ENCODE results near the gene IFIT3. TPM values are rescaled to one million over a fixed set of nuclear protein-coding genes. Genes with fewer than 3 reads are reported as not detected.

Gene IFIT3
- total and polyA plus RNA-seq, 2 of the 8 experiments (the other 6 are each of a cell fraction or from before 2014, with no cell fraction given), result 0.12 to 0.84 TPM

GRCh38 chr10:89283025-89283935 is 44.5 kb upstream of the IFIT3 start (continued):
- TF ChIP-seq GABPA (IDR thresholded peaks at IDR 0.05; ENCODE audit: borderline replicate concordance, insufficient read depth, low read length), result no peak
- no peak for TF ChIP-seq TBP (IDR thresholded peaks at IDR 0.05; ENCODE audit: low read depth, low read length)
- no peak for TF ChIP-seq CHD1 (IDR thresholded peaks at IDR 0.05; ENCODE audit: low read depth, low read length)
- no peak for TF ChIP-seq JUN (IDR thresholded peaks at IDR 0.05; ENCODE audit: low read depth, low read length)
